ENCODE data around the gene OOSP4B.

GRCh38 chr11:59990421-59990820 lies 26.6 kb upstream of the OOSP4B start:
- TF ChIP-seq CTCF (conservative IDR thresholded peaks at IDR 0.05; ENCODE audit: low read depth, low read length) = no peak
- no peak for TF ChIP-seq MAZ (IDR thresholded peaks at IDR 0.05; ENCODE audit: borderline replicate concordance, low read depth, low read length)
- TF ChIP-seq MAFK (IDR thresholded peaks at IDR 0.05; ENCODE audit: low read depth, low read length) = no peak
- no peak for TF ChIP-seq CEBPB (IDR thresholded peaks at IDR 0.05; ENCODE audit: low read depth, low read length)
- TF ChIP-seq MXI1 (IDR thresholded peaks at IDR 0.05; ENCODE audit: borderline replicate concordance, low read depth, low read length) = no peak
- TF ChIP-seq USF2 (IDR thresholded peaks at IDR 0.05; ENCODE audit: low read depth, low read length) = no peak
- TF ChIP-seq NFE2L2 (IDR thresholded peaks at IDR 0.05; ENCODE audit: low read depth, low read length) = no peak
- no peak for TF ChIP-seq POLR2A (IDR thresholded peaks at IDR 0.05; ENCODE audit: low read depth, low read length)
- TF ChIP-seq RFX5 (IDR thresholded peaks at IDR 0.05; ENCODE audit: low read depth, low read length) = no peak
- TF ChIP-seq CHD1 (IDR thresholded peaks at IDR 0.05; ENCODE audit: low read depth, low read length) = no peak
- TF ChIP-seq RAD21 (IDR thresholded peaks at IDR 0.05; ENCODE audit: low read length) = no peak
